Measurements from ENCODE around the gene DCAKD.

DCAKD gene

DNA sequence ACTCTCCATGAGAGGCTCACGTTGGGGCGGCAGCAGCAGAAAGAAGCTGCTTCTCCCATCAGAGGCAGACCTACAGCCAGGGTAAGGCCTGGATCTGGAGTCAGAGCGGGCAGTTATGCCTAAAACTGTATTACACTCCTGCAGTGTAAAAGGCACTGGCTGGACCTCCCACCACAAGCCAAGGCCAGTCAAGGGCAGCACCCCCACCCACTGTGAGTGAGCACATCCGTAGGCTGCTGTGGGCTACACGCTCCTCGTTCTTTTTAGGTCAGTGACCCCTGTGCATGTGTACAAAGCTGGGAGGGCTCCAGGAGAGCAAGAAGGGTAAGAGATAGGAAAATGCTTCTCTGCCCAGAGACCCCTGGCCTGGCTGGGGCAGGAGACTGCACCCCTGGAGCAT is 20.7 kb downstream of the DCAKD start:
- DNase-seq (ENCODE audit: low spot score), result no peak
- no peaks in the 10 kb centered on the region for H3K27me3 ChIP-seq (ENCODE audit: control insufficient read depth in 3 of 3, insufficient read depth in 3 of 3, low read depth in 1 of 3, low read length in 3 of 3)
- no peak overlapping the region for H2BK5ac ChIP-seq (ENCODE audit: low read length)
- H3K4me3 ChIP-seq (ENCODE audit: low read length in 2 of 2), result no peak overlapping the region
- H2AFZ ChIP-seq (ENCODE audit: low read length), result no peak overlapping the region
- no peak overlapping the region for H3K27ac ChIP-seq (replicated peaks; ENCODE audit: low read length)
- H3K36me3 ChIP-seq (replicated peaks in 1 of 2; ENCODE audit: control insufficient read depth in 2 of 2, insufficient read depth in 2 of 2, low read length in 2 of 2), result peaks cover 42 to 86% of the 10 kb centered on the region in 2 donors
- H4K91ac ChIP-seq (ENCODE audit: low read depth, low read length, poor library complexity), result no peak overlapping the region
- no peak overlapping the region for H3K4ac ChIP-seq (ENCODE audit: low read length)
- H2AK5ac ChIP-seq (ENCODE audit: low read depth, low read length), result no peak overlapping the region
- no peak overlapping the region for H3K23ac ChIP-seq (ENCODE audit: low read depth, low read length, poor library complexity)
- H3K4me1 ChIP-seq (ENCODE audit: control insufficient read depth in 2 of 2, insufficient read depth in 1 of 2, low read depth in 1 of 2, low read length in 2 of 2), result no peaks in the 10 kb centered on the region
- H3K4me2 ChIP-seq (ENCODE audit: insufficient read depth, low read length, poor library complexity, severe bottlenecking), result no peak overlapping the region
- no peaks in the 10 kb centered on the region for H3K9me3 ChIP-seq (replicated peaks in 1 of 2; ENCODE audit: control insufficient read depth in 2 of 2, insufficient read depth in 1 of 2, low read depth in 1 of 2, low read length in 2 of 2)
- no peak overlapping the region for H3K14ac ChIP-seq (ENCODE audit: low read length)
- WGBS, 2 donors (ENCODE audit: extremely low coverage in 2 of 2, insufficient read length in 2 of 2, insufficient replicate concordance in 1 of 2), result no CpG with 5 or more reads among the region's 6 CpGs
- no peak overlapping the region for H2BK12ac ChIP-seq (ENCODE audit: low read length)
- no peak overlapping the region for H3K9ac ChIP-seq (ENCODE audit: low read depth, low read length, poor library complexity)
- H3K79me1 ChIP-seq (ENCODE audit: low read depth, low read length), result no peaks in the 10 kb centered on the region
- no peak overlapping the region for H2BK15ac ChIP-seq (ENCODE audit: low read length)
- no peak overlapping the region for H4K8ac ChIP-seq (ENCODE audit: low read depth, low read length)
- H3K18ac ChIP-seq (ENCODE audit: low read length), result no peak overlapping the region
- no peak overlapping the region for H2BK120ac ChIP-seq (ENCODE audit: low read depth, low read length)

GRCh38 chr17:45029758-45030423 is 21.5 kb downstream of the DCAKD start:
- Histone ChIP-seq H2BK5ac (ENCODE audit: low read length) (no peak overlapping the region), H2BK15ac (ENCODE audit: low read length) (no peak overlapping the region), H3K4ac (ENCODE audit: low read length) (no peak overlapping the region), H3K9me3 (replicated peaks in 1 of 2; ENCODE audit: control insufficient read depth in 2 of 2, insufficient read depth in 1 of 2, low read depth in 1 of 2, low read length in 2 of 2) (no peaks in the 10 kb centered on the region), H3K27me3 (ENCODE audit: control insufficient read depth in 3 of 3, insufficient read depth in 3 of 3, low read depth in 1 of 3, low read length in 3 of 3) (no peaks in the 10 kb centered on the region), H2AK5ac (ENCODE audit: low read depth, low read length) (no peak overlapping the region), H2AFZ (ENCODE audit: low read length) (no peak overlapping the region), H3K23ac (ENCODE audit: low read depth, low read length, poor library complexity) (no peak overlapping the region), H3K9ac (ENCODE audit: low read depth, low read length, poor library complexity) (no peak overlapping the region), H3K4me2 (ENCODE audit: insufficient read depth, low read length, poor library complexity, severe bottlenecking) (no peak overlapping the region), H3K36me3 (replicated peaks in 1 of 2; ENCODE audit: control insufficient read depth in 2 of 2, insufficient read depth in 2 of 2, low read length in 2 of 2) (peaks cover 42 to 84% of the 10 kb centered on the region in 2 donors), H3K14ac (ENCODE audit: low read length) (no peak overlapping the region), H2BK120ac (ENCODE audit: low read depth, low read length) (no peak overlapping the region), H3K4me1 (ENCODE audit: control insufficient read depth in 2 of 2, insufficient read depth in 1 of 2, low read depth in 1 of 2, low read length in 2 of 2) (no peaks in the 10 kb centered on the region), H3K18ac (ENCODE audit: low read length) (no peak overlapping the region), H4K8ac (ENCODE audit: low read depth, low read length) (no peak overlapping the region), H2BK12ac (ENCODE audit: low read length) (no peak overlapping the region), H3K4me3 (ENCODE audit: low read length in 2 of 2) (no peak overlapping the region), H3K27ac (replicated peaks; ENCODE audit: low read length) (no peak overlapping the region), H4K91ac (ENCODE audit: low read depth, low read length, poor library complexity) (no peak overlapping the region), H3K79me1 (ENCODE audit: low read depth, low read length) (no peaks in the 10 kb centered on the region)
- DNase-seq (ENCODE audit: low spot score), result no peak
- no CpG with 5 or more reads among the region's 17 CpGs for WGBS, 2 donors (ENCODE audit: extremely low coverage in 2 of 2, insufficient read length in 2 of 2, insufficient replicate concordance in 1 of 2)

- no peak overlapping the region for H2BK15ac ChIP-seq (ENCODE audit: low read length)
- H3K4me3 ChIP-seq (ENCODE audit: low read length in 2 of 2), result no peak overlapping the region
- no peak overlapping the region for H2BK5ac ChIP-seq (ENCODE audit: low read length)
- H3K9me3 ChIP-seq (replicated peaks in 1 of 2; ENCODE audit: control insufficient read depth in 2 of 2, insufficient read depth in 1 of 2, low read depth in 1 of 2, low read length in 2 of 2), result no peaks in the 10 kb centered on the region
- no peak overlapping the region for H3K27ac ChIP-seq (replicated peaks; ENCODE audit: low read length)
- H3K36me3 ChIP-seq (replicated peaks in 1 of 2; ENCODE audit: control insufficient read depth in 2 of 2, insufficient read depth in 2 of 2, low read length in 2 of 2), result peaks cover 48 to 84% of the 10 kb centered on the region in 2 donors
- H3K79me1 ChIP-seq (ENCODE audit: low read depth, low read length), result no peaks in the 10 kb centered on the region
- no peak overlapping the region for H2AFZ ChIP-seq (ENCODE audit: low read length)
- H3K27me3 ChIP-seq (ENCODE audit: control insufficient read depth in 3 of 3, insufficient read depth in 3 of 3, low read depth in 1 of 3, low read length in 3 of 3), result no peaks in the 10 kb centered on the region
- H2BK12ac ChIP-seq (ENCODE audit: low read length), result no peak overlapping the region
- no peak overlapping the region for H2BK120ac ChIP-seq (ENCODE audit: low read depth, low read length)
- no peak overlapping the region for H2AK5ac ChIP-seq (ENCODE audit: low read depth, low read length)
- H3K9ac ChIP-seq (ENCODE audit: low read depth, low read length, poor library complexity), result no peak overlapping the region
- H3K4me2 ChIP-seq (ENCODE audit: insufficient read depth, low read length, poor library complexity, severe bottlenecking), result no peak overlapping the region
- peak overlapping the region; percentile 3 for H3K23ac ChIP-seq (ENCODE audit: low read depth, low read length, poor library complexity)
- no peak overlapping the region for H4K8ac ChIP-seq (ENCODE audit: low read depth, low read length)
- no peak for DNase-seq (ENCODE audit: low spot score)
- no peak overlapping the region for H4K91ac ChIP-seq (ENCODE audit: low read depth, low read length, poor library complexity)
- no peak overlapping the region for H3K18ac ChIP-seq (ENCODE audit: low read length)
- H3K14ac ChIP-seq (ENCODE audit: low read length), result peak overlapping the region; percentile 1
- no peaks in the 10 kb centered on the region for H3K4me1 ChIP-seq (ENCODE audit: control insufficient read depth in 2 of 2, insufficient read depth in 1 of 2, low read depth in 1 of 2, low read length in 2 of 2)
- H3K4ac ChIP-seq (ENCODE audit: low read length), result no peak overlapping the region
- no CpG with 5 or more reads among the region's 7 CpGs for WGBS, 2 donors (ENCODE audit: extremely low coverage in 2 of 2, insufficient read length in 2 of 2, insufficient replicate concordance in 1 of 2)
Measured at GRCh38 chr17:45029096-45029495, 22.3 kb downstream of the DCAKD start.

- Histone ChIP-seq H3K9me3 (replicated peaks in 1 of 2; ENCODE audit: control insufficient read depth in 2 of 2, insufficient read depth in 1 of 2, low read depth in 1 of 2, low read length in 2 of 2) (no peaks in the 10 kb centered on the region), H4K91ac (ENCODE audit: low read depth, low read length, poor library complexity) (no peak overlapping the region), H2BK15ac (ENCODE audit: low read length) (no peak overlapping the region), H2BK5ac (ENCODE audit: low read length) (no peak overlapping the region), H3K27me3 (ENCODE audit: control insufficient read depth in 3 of 3, insufficient read depth in 3 of 3, low read depth in 1 of 3, low read length in 3 of 3) (peaks cover 9 to 39% (median 19%) of the 10 kb centered on the region in 3 experiments), H2BK12ac (ENCODE audit: low read length) (no peak overlapping the region), H2BK120ac (ENCODE audit: low read depth, low read length) (no peak overlapping the region), H3K18ac (ENCODE audit: low read length) (no peak overlapping the region), H3K79me1 (ENCODE audit: low read depth, low read length) (no peaks in the 10 kb centered on the region), H2AFZ (ENCODE audit: low read length) (no peak overlapping the region), H3K9ac (ENCODE audit: low read depth, low read length, poor library complexity) (peak overlapping the region; percentile 55), H3K36me3 (replicated peaks in 1 of 2; ENCODE audit: control insufficient read depth in 2 of 2, insufficient read depth in 2 of 2, low read length in 2 of 2) (peaks cover 8 to 48% of the 10 kb centered on the region in 2 donors), H3K23ac (ENCODE audit: low read depth, low read length, poor library complexity) (no peak overlapping the region), H4K8ac (ENCODE audit: low read depth, low read length) (no peak overlapping the region), H3K4me1 (ENCODE audit: control insufficient read depth in 2 of 2, insufficient read depth in 1 of 2, low read depth in 1 of 2, low read length in 2 of 2) (peaks cover 8 to 22% of the 10 kb centered on the region in 2 donors), H3K4me3 (ENCODE audit: low read length in 2 of 2) (no peak overlapping the region), H2AK5ac (ENCODE audit: low read depth, low read length) (no peak overlapping the region), H3K27ac (replicated peaks; ENCODE audit: low read length) (no peak overlapping the region), H3K4me2 (ENCODE audit: insufficient read depth, low read length, poor library complexity, severe bottlenecking) (no peak overlapping the region), H3K4ac (ENCODE audit: low read length) (no peak overlapping the region), H3K14ac (ENCODE audit: low read length) (no peak overlapping the region)
- DNase-seq (ENCODE audit: low spot score), result no peak
- no CpG with 5 or more reads among the region's 13 CpGs for WGBS, 2 donors (ENCODE audit: extremely low coverage in 2 of 2, insufficient read length in 2 of 2, insufficient replicate concordance in 1 of 2)
Measured at GRCh38 chr17:45022655-45023339, 28.6 kb downstream of the DCAKD start.

Data from neuronal stem cell (in vitro differentiated cells).